ENCODE measurements around the gene RAB3IL1. TPM values are rescaled to one million over a fixed set of nuclear protein-coding genes. Genes with fewer than 3 reads are reported as not detected.

The RAB3IL1 gene
- total and polyA plus RNA-seq, 2 of the 13 experiments (the other 11 are each of a cell fraction or from before 2014, with no cell fraction given) = 1.2 to 2.0 TPM

DNA sequence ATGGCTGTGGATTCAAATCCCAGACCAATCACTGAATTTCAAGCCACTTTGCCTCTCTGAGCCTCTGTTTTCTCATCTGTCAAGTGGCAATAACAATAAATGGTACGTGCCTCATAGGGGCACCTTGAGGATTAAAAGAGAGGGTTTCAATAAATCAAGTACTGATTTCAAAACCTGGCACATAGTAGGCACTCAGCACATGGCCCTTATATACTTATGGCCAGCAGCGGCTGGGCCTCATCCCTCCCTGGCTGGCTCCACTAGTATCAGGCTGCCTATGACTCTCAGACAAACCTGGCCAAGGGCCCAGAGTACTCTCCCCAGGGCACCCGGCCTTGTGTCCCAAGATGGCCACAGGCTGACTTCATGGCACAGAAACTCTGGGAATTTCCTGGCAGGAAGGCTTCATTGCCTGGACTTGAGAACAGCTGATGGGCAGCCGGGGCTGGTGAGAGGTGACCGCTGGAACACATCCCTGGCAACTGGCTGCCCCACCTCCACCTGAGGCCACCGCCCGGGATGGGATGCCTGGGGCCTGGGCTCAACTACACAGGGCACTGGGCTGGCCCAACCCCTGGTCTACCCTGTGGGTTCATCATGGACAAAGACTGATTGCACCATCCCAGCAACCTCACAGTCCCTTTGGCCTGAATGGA is 29.4 kb downstream of the RAB3IL1 start:
- Histone ChIP-seq H3K4me1 (ENCODE audit: insufficient read depth, low read length) (peaks cover 14% of the 10 kb centered on the region), H3K27ac (ENCODE audit: extremely low read length, insufficient read depth, low read length) (no peak overlapping the region), H3K4me3 (replicated peaks in 1 of 3; ENCODE audit: insufficient read depth in 1 of 3, low read depth in 2 of 3, low read length in 3 of 3) (no peak overlapping the region), H3K36me3 (replicated peaks in 1 of 2; ENCODE audit: control insufficient read depth in 1 of 2, insufficient read depth in 2 of 2, low read length in 2 of 2) (no peaks in the 10 kb centered on the region), H3K9me3 (ENCODE audit: low read length) (no peaks in the 10 kb centered on the region), H3K27me3 (ENCODE audit: control insufficient read depth in 1 of 2, insufficient read depth in 2 of 2, low read length in 2 of 2) (no peaks in the 10 kb centered on the region), H2AFZ (ENCODE audit: low read length) (no peak overlapping the region), H4K20me1 (ENCODE audit: insufficient read depth, low read length) (no peaks in the 10 kb centered on the region), H3K79me2 (ENCODE audit: insufficient read depth, low read length) (no peaks in the 10 kb centered on the region), H3K4me2 (ENCODE audit: low read depth, low read length) (no peak overlapping the region), H3K9ac (ENCODE audit: insufficient read depth, low read depth, low read length) (no peak overlapping the region)
- 94% methylated on average over 3 of the region's 7 CpGs for WGBS (ENCODE audit: low lambda C conversion rate)
- TF ChIP-seq, protein P1, sequence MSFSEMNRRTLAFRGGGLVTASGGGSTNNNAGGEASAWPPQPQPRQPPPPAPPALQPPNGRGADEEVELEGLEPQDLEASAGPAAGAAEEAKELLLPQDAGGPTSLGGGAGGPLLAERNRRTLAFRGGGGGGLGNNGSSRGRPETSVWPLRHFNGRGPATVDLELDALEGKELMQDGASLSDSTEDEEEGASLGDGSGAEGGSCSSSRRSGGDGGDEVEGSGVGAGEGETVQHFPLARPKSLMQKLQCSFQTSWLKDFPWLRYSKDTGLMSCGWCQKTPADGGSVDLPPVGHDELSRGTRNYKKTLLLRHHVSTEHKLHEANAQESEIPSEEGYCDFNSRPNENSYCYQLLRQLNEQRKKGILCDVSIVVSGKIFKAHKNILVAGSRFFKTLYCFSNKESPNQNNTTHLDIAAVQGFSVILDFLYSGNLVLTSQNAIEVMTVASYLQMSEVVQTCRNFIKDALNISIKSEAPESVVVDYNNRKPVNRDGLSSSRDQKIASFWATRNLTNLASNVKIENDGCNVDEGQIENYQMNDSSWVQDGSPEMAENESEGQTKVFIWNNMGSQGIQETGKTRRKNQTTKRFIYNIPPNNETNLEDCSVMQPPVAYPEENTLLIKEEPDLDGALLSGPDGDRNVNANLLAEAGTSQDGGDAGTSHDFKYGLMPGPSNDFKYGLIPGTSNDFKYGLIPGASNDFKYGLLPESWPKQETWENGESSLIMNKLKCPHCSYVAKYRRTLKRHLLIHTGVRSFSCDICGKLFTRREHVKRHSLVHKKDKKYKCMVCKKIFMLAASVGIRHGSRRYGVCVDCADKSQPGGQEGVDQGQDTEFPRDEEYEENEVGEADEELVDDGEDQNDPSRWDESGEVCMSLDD (CRISPR knock-in tag; IDR thresholded peaks at IDR 0.05; ENCODE audit: borderline replicate concordance) = no peak
- no peak for TF ChIP-seq KDM4B (CRISPR knock-in tag; IDR thresholded peaks at IDR 0.05)
- TF ChIP-seq SATB2 (CRISPR knock-in tag; IDR thresholded peaks at IDR 0.05) = no peak
- no peak for TF ChIP-seq ZNF737 (CRISPR knock-in tag; IDR thresholded peaks at IDR 0.05; ENCODE audit: borderline replicate concordance)
- TF ChIP-seq NFKB2 (CRISPR knock-in tag; IDR thresholded peaks at IDR 0.05; ENCODE audit: borderline replicate concordance) = no peak
- TF ChIP-seq RCOR2 (CRISPR knock-in tag; IDR thresholded peaks at IDR 0.05) = no peak
- TF ChIP-seq BCL6 (CRISPR knock-in tag; IDR thresholded peaks at IDR 0.05) = no peak
- TF ChIP-seq ARID2 (CRISPR knock-in tag; IDR thresholded peaks at IDR 0.05; ENCODE audit: borderline replicate concordance) = no peak
- no peak for TF ChIP-seq ZNF256 (CRISPR knock-in tag; conservative IDR thresholded peaks at IDR 0.05)
- TF ChIP-seq RARA (CRISPR knock-in tag; IDR thresholded peaks at IDR 0.05) = no peak
- TF ChIP-seq ZNF564 (CRISPR knock-in tag; IDR thresholded peaks at IDR 0.05) = no peak
- TF ChIP-seq, protein P2, sequence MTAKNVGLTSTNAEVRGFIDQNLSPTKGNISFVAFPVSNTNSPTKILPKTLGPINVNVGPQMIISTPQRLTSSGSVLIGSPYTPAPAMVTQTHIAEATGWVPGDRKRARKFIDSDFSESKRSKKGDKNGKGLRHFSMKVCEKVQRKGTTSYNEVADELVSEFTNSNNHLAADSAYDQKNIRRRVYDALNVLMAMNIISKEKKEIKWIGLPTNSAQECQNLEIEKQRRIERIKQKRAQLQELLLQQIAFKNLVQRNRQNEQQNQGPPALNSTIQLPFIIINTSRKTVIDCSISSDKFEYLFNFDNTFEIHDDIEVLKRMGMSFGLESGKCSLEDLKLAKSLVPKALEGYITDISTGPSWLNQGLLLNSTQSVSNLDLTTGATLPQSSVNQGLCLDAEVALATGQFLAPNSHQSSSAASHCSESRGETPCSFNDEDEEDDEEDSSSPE (CRISPR knock-in tag; IDR thresholded peaks at IDR 0.05) = no peak
- TF ChIP-seq REXO4 (CRISPR knock-in tag; IDR thresholded peaks at IDR 0.05; ENCODE audit: borderline replicate concordance) = no peak
- no peak for TF ChIP-seq ZNF589 (CRISPR knock-in tag; conservative IDR thresholded peaks at IDR 0.05)
- TF ChIP-seq, protein P3, sequence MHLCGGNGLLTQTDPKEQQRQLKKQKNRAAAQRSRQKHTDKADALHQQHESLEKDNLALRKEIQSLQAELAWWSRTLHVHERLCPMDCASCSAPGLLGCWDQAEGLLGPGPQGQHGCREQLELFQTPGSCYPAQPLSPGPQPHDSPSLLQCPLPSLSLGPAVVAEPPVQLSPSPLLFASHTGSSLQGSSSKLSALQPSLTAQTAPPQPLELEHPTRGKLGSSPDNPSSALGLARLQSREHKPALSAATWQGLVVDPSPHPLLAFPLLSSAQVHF (CRISPR knock-in tag; IDR thresholded peaks at IDR 0.05) = no peak
- no peak for TF ChIP-seq ZKSCAN5 (CRISPR knock-in tag; IDR thresholded peaks at IDR 0.05)
- TF ChIP-seq ERF (CRISPR knock-in tag; IDR thresholded peaks at IDR 0.05) = no peak
- FAIRE-seq (no peak), ATAC-seq (no peak), DNase-seq (ENCODE audit: low spot score) (no peak)
- CTCF ChIA-PET (ENCODE audit: low intra/inter-chr PET ratio, low total read pairs) = no interaction called here
- POLR2A ChIA-PET = no interaction called here
- intact Hi-C loops (cut with micrococcal nuclease; ENCODE audit: unreplicated experiment) (no loop called here), in situ Hi-C loops (cut with HindIII; ENCODE audit: extremely low pct_ligation_motif_present, low pct_unique_long_range_greater_than_20kb) (no loop called here)
- no TSS peak for BruUV-seq (replicated peaks)
